OCI-LY3 (cell line): ENCODE results near the gene APOD.

Source experiments
- H2AFZ ChIP-seq: fragments of 200-600, 300-600 bp; shearing (Covaris generic); 2 replicates; pipeline ENCODE4 v1.6.0; 2014; ENCODE audit warnings: antibody characterized with exemption, low read depth, low read length
- H3K27ac ChIP-seq: fragments of 200-600, 300-600 bp; sonication (generic); 2 replicates; pipeline ENCODE4 v1.5.1; 2014; ENCODE audit warnings: mild to moderate bottlenecking, low read length, moderate library complexity, mixed read lengths
- H3K27me3 ChIP-seq: fragments of 200-600, 300-600 bp; sonication (generic); 2 replicates; pipeline ENCODE4 v1.6.1; 2014; ENCODE audit warnings: low read depth, low read length, mixed read lengths
- H3K36me3 ChIP-seq: fragments of 200-600, 300-600 bp; sonication (generic); replicated peaks from 2 replicates; pipeline ENCODE3; 2014; ENCODE audit warnings: low read depth, low read length, mixed read lengths
- H3K4me1 ChIP-seq: fragments of 300-600, 200-600 bp; sonication (generic); 2 replicates; pipeline ENCODE4 v1.6.1; 2014; ENCODE audit warnings: low read length, mixed read lengths
- H3K4me2 ChIP-seq: fragments of 200-600, 300-600 bp; sonication (generic); 2 replicates; pipeline ENCODE4 v1.6.1; 2014; ENCODE audit warnings: low read length, mixed read lengths
- H3K4me3 ChIP-seq: fragments of 300-600, 200-600 bp; sonication (generic); 2 replicates; pipeline ENCODE4 v1.5.1; 2014; ENCODE audit warnings: antibody characterized with exemption, mild to moderate bottlenecking, low read length, moderate library complexity
- H3K79me2 ChIP-seq: fragments of 300-600, 200-600 bp; shearing (Covaris generic); 2 replicates; pipeline ENCODE4 v1.6.1; 2014; ENCODE audit warnings: mild to moderate bottlenecking, low read length, mixed read lengths
- H3K9ac ChIP-seq: fragments of 300-600, 200-600 bp; shearing (Covaris generic); 2 replicates; pipeline ENCODE4 v1.6.0; 2014; ENCODE audit warnings: mild to moderate bottlenecking, low read length, moderate library complexity
- H3K9me3 ChIP-seq: fragments of 200-600, 300-600 bp; shearing (Covaris generic); 2 replicates; pipeline ENCODE4 v1.6.1; 2014; ENCODE audit warnings: low read length, mixed read lengths; ENCODE audit not compliant: insufficient read depth
- H4K20me1 ChIP-seq: fragments of 200-600, 300-600 bp; sonication (generic); 2 replicates; pipeline ENCODE4 v1.6.1; 2016; ENCODE audit warnings: low read length, mixed read lengths; ENCODE audit not compliant: insufficient read depth
- EZH2phosphoT487 ChIP-seq: fragments of 200-600 bp; shearing (Covaris generic); IDR thresholded peaks from 2 replicates; pipeline ENCODE4 v1.6.1; 2018; ENCODE audit warnings: antibody characterized with exemption, mixed run types, low read depth
- TF ChIP-seq, protein P1 (sequence below): fragments of 200-600, 300-600 bp; sonication (generic); IDR thresholded peaks from 2 replicates; pipeline ENCODE4 v1.5.1; 2014; ENCODE audit warnings: antibody characterized with exemption, low read length, low read depth

Gene APOD

DNA sequence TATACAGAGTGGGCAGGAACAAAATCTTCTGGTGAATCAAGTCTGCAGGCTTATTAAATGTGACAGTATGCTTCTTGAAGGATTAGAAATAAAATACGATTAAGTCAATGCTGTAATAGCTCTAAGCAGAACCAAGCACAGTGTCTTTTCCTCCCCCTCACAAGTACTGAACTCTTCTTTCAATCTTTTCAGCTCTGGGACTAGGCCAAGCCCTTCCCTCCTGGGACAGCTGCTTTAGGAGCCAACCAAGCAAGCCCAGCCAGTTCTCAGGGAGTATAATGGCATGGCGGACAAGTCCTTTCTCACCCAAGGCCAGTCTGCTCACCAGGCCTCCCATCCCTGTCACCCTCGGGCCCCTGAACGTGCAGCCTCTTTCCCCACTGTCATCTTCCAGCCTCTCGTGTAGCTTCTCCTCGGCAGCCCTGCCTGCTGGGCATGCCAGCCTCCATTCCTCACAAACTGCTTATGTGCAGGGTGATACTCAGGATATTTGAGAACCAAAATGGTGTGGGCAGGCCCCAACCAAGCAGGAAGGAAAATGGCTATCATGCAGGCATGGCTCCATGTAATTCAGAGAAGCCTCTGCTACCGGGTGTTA lies 32.3 kb downstream of the APOD start:
- Histone ChIP-seq H3K36me3 (no peaks in the 10 kb centered on the region), H3K4me3 (no peak overlapping the region), H3K9me3 (no peaks in the 10 kb centered on the region), H3K4me2 (no peak overlapping the region), H3K4me1 (no peaks in the 10 kb centered on the region), H4K20me1 (no peaks in the 10 kb centered on the region), H3K27ac (no peak overlapping the region), H3K79me2 (no peaks in the 10 kb centered on the region), H3K9ac (no peak overlapping the region), H3K27me3 (0 out of 2 replicates have a peak, but pooled peaks cover 5% of the 10 kb centered on the region), H2AFZ (no peak overlapping the region)
- TF ChIP-seq, protein P1, sequence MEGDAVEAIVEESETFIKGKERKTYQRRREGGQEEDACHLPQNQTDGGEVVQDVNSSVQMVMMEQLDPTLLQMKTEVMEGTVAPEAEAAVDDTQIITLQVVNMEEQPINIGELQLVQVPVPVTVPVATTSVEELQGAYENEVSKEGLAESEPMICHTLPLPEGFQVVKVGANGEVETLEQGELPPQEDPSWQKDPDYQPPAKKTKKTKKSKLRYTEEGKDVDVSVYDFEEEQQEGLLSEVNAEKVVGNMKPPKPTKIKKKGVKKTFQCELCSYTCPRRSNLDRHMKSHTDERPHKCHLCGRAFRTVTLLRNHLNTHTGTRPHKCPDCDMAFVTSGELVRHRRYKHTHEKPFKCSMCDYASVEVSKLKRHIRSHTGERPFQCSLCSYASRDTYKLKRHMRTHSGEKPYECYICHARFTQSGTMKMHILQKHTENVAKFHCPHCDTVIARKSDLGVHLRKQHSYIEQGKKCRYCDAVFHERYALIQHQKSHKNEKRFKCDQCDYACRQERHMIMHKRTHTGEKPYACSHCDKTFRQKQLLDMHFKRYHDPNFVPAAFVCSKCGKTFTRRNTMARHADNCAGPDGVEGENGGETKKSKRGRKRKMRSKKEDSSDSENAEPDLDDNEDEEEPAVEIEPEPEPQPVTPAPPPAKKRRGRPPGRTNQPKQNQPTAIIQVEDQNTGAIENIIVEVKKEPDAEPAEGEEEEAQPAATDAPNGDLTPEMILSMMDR: no peak
- TF ChIP-seq EZH2phosphoT487: no peak

GRCh38 chr3:195550723-195551122 lies 33.0 kb downstream of the APOD start:
- H3K79me2 ChIP-seq: no peaks in the 10 kb centered on the region
- no peaks in the 10 kb centered on the region for H3K9me3 ChIP-seq
- 0 out of 2 replicates have a peak, but pooled peaks cover 5% of the 10 kb centered on the region for H3K27me3 ChIP-seq
- H3K4me1 ChIP-seq: no peaks in the 10 kb centered on the region
- H3K9ac ChIP-seq: no peak overlapping the region
- no peak overlapping the region for H2AFZ ChIP-seq
- no peak for TF ChIP-seq EZH2phosphoT487
- TF ChIP-seq, protein P1: no peak
- no peak overlapping the region for H3K4me3 ChIP-seq
- H3K27ac ChIP-seq: no peak overlapping the region
- no peak overlapping the region for H3K4me2 ChIP-seq
- H3K36me3 ChIP-seq: no peaks in the 10 kb centered on the region
- H4K20me1 ChIP-seq: no peaks in the 10 kb centered on the region

DNA sequence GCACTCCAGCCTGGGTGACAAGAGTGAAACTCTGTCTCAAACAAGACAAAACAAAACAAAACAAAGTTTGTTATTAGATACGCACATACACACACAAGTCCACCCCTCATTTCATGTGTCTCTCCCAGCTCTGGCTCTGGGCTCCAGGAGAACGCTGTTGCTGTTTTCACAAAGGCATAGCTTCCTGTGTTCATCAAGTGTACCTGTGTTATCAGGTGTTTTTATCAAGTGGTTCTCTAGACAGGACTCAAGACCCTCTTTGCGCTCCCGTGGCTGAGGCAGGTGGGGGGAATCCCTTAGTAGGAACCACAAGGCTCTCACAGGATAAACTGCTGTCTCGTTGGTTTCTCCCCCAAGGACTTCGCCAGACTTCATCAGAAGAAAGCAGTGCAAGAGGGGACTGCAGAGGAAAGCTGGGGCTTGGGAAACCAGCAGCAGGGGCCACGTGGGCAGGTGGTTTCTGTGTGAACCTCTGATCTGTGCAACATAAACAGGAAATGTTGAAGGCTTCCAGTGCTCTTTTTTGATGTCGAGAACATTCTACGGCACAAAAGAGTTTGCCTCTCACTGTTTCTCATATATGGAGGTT lies 33.7 kb downstream of the APOD start:
- Histone ChIP-seq H3K4me2 (no peak overlapping the region), H3K79me2 (no peaks in the 10 kb centered on the region), H4K20me1 (no peaks in the 10 kb centered on the region), H3K36me3 (no peaks in the 10 kb centered on the region), H3K9me3 (no peaks in the 10 kb centered on the region), H3K27ac (no peak overlapping the region), H3K27me3 (0 out of 2 replicates have a peak, but pooled peaks cover 5% of the 10 kb centered on the region), H2AFZ (no peak overlapping the region), H3K4me1 (no peaks in the 10 kb centered on the region), H3K4me3 (no peak overlapping the region), H3K9ac (no peak overlapping the region)
- TF ChIP-seq, protein P1: no peak
- TF ChIP-seq EZH2phosphoT487: no peak

GRCh38 chr3:195548987-195549386 lies 34.8 kb downstream of the APOD start:
- Histone ChIP-seq H3K4me2 (no peak overlapping the region), H3K4me3 (no peak overlapping the region), H3K9me3 (no peaks in the 10 kb centered on the region), H3K4me1 (no peaks in the 10 kb centered on the region), H3K9ac (no peak overlapping the region), H3K79me2 (no peaks in the 10 kb centered on the region), H4K20me1 (no peaks in the 10 kb centered on the region), H3K36me3 (no peaks in the 10 kb centered on the region), H3K27me3 (peaks cover 10% of the 10 kb centered on the region; the same call in 1 of the 2 replicates), H3K27ac (no peak overlapping the region), H2AFZ (no peak overlapping the region)
- TF ChIP-seq, protein P1: no peak
- TF ChIP-seq EZH2phosphoT487: no peak
